ENCODE data around the gene PARD3B.

GRCh38 chr2:205139822-205140463 lies 594.7 kb downstream of the PARD3B start:
- TF ChIP-seq, protein P1, sequence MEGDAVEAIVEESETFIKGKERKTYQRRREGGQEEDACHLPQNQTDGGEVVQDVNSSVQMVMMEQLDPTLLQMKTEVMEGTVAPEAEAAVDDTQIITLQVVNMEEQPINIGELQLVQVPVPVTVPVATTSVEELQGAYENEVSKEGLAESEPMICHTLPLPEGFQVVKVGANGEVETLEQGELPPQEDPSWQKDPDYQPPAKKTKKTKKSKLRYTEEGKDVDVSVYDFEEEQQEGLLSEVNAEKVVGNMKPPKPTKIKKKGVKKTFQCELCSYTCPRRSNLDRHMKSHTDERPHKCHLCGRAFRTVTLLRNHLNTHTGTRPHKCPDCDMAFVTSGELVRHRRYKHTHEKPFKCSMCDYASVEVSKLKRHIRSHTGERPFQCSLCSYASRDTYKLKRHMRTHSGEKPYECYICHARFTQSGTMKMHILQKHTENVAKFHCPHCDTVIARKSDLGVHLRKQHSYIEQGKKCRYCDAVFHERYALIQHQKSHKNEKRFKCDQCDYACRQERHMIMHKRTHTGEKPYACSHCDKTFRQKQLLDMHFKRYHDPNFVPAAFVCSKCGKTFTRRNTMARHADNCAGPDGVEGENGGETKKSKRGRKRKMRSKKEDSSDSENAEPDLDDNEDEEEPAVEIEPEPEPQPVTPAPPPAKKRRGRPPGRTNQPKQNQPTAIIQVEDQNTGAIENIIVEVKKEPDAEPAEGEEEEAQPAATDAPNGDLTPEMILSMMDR (IDR thresholded peaks at IDR 0.05) = no peak
- no peak for TF ChIP-seq POLR2A (IDR thresholded peaks at IDR 0.05)
